ENCODE results near the gene CFAP45.

Gene CFAP45

GRCh38 chr1:159880430-159880829, 19.5 kb downstream of the CFAP45 start:
- no peak for DNase-seq

DNA sequence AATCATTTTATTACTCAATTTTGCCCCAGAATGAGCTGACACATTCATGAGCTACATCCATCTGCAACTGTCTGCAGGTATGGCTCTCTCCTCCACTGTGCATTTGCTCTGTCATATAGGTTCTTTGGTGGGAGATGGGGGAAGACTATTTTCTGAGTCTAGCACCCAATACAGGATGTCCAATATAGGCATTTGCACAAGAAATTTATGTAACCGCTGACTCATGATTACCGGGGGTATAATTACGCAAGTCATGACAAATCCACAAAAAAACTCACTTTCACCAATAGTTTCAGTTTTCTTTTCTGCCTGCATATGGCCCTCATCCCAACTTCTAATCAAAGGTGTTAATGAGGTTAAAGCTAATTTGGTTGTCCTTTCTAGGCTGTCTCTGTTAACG, 20.0 kb downstream of the CFAP45 start:
- DNase-seq, result no peak

DNA sequence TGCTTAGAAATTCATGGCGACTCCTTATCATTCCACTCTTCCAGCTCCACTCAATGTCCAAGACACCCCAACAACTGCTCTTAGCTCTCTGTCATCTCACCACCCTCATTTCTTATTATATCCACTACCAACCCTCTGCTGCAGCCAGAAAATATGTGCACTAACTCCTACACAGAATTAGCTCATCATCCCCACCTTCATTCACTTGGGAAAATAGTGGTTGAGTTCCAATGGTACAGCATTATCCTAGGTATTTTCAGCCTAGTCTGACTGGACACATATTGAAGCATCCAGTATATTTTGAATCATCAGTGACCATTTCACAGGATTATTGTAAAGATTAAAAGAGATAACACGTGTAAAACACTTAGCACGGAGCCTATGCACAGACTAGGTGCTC, 20.8 kb downstream of the CFAP45 start:
- DNase-seq, result no peak

DNA sequence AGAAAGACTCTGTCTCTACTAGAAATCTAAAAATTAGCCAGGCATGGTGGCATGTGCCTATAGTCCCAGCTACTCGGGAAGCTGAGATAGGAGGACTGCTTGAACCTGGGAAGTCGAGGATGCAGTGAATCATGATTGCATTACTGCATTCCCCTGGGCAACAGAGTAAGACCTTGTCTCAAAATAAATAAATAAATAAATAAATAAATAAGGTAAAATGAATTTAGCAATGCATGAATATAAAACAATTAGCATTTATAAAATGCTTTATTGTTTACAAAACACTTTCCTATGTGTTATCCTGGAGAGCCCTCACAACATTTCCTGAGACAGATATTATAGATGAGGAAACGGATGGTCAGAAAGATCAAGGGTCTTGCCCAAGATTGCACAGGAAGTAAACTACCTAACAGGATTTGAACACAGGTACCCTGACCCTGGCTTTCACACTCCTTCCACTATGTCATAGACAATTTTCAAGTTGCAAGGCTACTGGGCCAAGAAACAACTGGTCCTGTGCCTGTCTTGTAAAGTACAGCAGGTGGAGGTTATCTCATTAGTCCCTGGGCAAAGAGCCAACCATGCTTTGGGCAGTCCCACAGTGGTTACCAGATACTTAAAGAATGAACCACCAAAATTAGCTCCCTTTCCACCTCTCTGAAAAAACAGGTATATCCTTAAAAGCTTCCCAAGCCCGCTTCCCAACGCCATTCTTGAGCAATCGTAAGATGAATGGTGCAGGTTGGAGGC, 22.1 kb downstream of the CFAP45 start:
- DNase-seq, result no peak

GRCh38 chr1:159873530-159874143, 26.3 kb downstream of the CFAP45 start:
- DNase-seq, result no peak

- DNase-seq, result no peak
Observed at GRCh38 chr1:159872891-159873290, 27.1 kb downstream of the CFAP45 start.

DNA sequence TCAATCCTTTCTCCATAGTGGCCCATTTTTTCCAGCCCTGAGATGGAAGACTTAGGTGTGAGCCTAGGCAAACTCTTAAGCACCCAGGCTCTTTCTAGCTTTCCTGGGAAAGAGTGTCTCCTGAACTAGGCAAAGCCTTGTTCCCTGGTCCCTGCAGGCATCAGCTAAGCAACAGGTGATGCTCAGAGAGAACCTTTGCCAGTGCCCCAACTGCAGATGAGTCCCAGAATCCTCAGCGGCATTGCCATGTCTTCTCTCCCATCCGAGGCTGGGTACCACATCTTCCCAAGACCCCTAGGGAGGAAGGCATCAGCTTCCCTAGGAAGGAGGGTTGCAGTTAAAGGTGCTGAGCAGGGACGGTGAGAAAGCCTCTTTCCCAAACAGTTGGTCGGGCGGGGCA, 29.3 kb downstream of the CFAP45 start:
- DNase-seq, result no peak

GRCh38 chr1:159869607-159870006, 30.4 kb downstream of the CFAP45 start:
- DNase-seq, result no peak

- no peak for DNase-seq
Observed at GRCh38 chr1:159869173-159869572, 30.8 kb downstream of the CFAP45 start.

GRCh38 chr1:159868766-159869165, 31.2 kb downstream of the CFAP45 start:
- DNase-seq, result no peak

- DNase-seq, result no peak
Observed at GRCh38 chr1:159867664-159868026, 32.3 kb downstream of the CFAP45 start.

GRCh38 chr1:159866905-159867663, 32.9 kb downstream of the CFAP45 start:
- no peak for DNase-seq

GRCh38 chr1:159866066-159866465, 33.9 kb downstream of the CFAP45 start:
- DNase-seq, result no peak

DNA sequence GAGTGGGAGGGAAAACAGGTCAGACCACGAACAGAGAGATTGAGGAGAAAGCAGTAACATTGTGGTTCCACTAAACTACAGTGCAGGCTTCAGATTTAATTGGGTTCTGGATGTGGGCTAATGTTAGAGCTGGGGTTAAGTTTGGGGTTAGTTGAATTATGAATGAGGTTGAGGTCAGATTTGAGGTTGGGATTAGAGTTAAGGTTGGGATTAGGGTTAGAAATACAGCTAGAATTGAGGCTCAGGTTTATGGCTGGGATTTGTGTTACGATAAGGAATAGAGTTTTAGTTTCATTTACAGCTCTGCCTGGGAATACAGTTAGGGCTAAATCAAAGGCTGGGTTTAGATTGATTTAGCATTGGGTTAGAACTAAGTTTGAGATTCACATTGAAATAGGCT, 35.7 kb downstream of the CFAP45 start:
- no peak for DNase-seq

DNA sequence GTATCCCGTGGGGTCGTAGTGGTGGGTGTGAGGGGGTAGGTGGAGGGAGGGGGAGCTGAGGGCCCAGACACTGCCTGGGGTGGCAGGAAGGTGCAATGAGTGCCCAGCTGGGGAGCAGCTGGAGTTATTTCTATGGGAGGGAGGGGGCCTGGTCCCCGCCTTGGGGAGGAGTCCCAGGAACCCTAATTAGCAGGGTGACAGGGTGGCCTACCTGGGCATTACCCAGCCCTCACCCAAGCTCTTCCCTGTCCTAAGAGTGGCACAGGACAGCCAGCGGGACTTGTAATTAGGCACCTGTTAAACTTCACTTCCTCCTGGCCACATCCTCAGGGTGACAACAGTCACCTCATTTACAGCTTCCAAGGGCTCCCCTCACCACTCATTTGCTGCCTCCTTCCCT, 37.4 kb downstream of the CFAP45 start, which contains the start of gene VSIG8:
Gene VSIG8, minus strand, starts transcription at position 101 of the 400 bp plus-strand sequence. CDS start 136 bp downstream, outside the sequence.
- no peak for DNase-seq

DNA sequence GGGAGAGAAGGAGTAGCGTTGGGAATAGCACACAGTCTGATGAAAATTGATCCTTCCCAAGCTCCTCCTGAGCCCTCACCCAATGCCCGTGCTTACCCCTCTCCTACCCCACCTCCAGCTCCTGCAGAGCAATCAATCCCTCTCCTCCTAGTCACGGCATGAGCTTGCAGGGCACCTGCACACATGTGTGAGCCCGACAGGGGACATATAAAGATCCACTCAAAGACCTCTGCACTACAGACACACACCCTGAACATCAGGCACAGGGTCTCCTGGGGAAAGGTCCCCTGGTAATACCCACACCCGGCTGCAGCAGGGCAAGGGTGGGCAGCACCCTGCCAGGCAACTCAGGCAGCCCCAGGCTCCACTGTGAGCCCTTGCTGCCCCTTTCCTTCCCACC, 37.9 kb downstream of the CFAP45 start:
- DNase-seq, result no peak

DNA sequence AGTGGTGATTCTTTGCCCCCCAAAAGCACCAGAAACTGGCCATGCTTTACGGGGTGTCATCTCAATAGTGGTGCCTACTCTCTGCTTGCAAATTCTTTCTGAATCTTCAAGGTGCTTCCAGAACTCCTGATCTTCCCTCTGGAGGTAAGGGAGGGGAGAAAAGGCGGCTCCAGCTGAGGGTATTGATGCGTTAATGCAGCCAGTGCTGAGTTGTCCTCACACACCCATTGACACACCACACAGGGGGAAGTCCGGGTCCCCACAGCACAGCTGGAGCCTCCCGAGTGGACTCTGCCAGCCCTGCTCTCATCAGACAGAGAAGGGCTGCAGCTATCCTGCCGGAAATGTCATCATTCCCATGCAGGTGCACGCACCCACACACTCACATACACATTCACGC, 38.7 kb downstream of the CFAP45 start:
- DNase-seq, result no peak

GRCh38 chr1:159860456-159860855, 39.5 kb downstream of the CFAP45 start:
- no peak for DNase-seq

DNA sequence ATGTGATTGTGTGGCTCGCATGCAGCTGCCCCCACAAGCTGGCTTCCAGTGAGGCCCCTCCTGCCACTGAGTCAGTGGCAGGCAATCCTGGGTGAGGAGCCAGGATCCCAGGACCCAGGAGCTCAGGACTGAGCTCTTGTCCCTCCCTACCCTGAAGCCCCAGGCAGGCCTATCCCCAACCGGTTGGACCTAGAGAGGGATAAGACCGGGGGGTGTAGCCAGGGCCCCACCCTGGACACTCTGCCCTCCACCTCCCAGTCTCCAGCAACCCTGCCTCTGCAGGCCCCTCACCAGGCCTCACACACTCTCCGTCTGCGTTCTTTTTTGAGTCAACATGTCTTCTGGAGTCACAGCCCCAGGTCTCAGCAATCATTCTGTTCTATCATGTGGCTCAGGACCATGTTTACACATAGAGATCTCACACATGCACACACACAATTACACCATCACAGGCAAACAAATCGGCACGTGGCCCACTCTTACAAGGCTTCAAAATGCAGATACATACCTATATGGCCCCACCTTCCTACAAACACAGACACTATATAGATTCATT, 40.1 kb downstream of the CFAP45 start:
- DNase-seq, result no peak

- DNase-seq, result no peak
Observed at GRCh38 chr1:159857889-159858288, 42.1 kb downstream of the CFAP45 start.

DNA sequence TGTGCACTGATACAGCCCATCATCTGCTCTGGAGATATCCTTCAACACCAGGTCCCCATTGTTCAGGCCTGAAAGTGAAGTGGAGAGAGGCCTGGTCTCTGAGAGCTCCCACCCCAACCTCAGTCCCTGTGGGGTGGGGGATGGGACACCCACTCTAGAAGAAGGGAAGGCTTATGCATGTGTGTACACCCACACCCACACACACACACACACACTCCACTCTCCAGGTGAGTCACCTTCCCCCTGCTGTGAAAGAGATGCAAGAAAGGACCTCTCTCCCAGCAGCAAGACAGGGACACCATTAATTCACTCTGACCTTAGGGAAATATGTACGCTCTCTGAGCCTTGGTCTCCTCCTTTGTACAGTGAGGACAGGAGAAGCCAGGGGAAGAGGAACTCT, 43.4 kb downstream of the CFAP45 start:
- no peak for DNase-seq

- no peak for DNase-seq
Observed at GRCh38 chr1:159855709-159856108, 44.3 kb downstream of the CFAP45 start.
